Measurements from ENCODE around the gene PSTPIP1. TPM values are rescaled to one million over a fixed set of nuclear protein-coding genes. Genes with fewer than 3 reads are reported as not detected.

Gene PSTPIP1
- total RNA-seq, 3 donors from 2014 or later = 2.6 to 11.0 (median 3.9) TPM

DNA sequence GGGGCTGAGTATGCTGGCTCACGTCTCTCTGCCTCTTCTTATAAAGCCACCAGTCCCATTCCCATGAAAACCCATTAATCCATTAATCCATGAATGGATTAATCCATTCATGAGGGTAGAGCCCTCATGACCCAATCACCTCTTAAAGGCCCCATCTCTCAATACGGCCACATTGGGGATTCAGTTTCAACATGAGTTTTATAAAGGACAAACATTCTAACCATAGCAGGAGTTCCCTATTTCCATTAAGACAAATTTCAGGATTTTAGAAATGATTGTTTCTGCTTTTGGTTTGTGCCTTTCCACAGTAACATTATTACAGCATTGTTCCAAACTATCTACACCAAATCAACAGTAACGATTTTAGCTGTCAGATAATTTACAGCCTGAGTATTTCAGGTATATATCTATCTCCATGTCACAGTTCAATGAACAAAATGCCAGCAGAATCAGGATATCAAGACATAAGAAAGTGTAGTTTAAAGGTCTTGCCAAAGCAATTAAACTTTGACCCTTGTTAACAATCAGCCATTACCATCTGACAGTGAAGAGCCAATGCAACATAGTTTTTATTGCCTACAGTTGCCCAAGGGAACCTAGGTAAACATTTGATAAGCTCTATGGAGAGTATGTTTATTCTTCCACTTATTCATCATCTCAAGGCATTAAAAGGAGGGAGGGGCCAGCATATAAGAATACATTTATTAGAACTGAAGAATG, 72.2 kb downstream of the PSTPIP1 start:
- TF ChIP-seq POLR2AphosphoS5 (IDR thresholded peaks at IDR 0.05) (no peak), POLR2A (IDR thresholded peaks at IDR 0.05) (no peak)
- TF ChIP-seq, protein P1, sequence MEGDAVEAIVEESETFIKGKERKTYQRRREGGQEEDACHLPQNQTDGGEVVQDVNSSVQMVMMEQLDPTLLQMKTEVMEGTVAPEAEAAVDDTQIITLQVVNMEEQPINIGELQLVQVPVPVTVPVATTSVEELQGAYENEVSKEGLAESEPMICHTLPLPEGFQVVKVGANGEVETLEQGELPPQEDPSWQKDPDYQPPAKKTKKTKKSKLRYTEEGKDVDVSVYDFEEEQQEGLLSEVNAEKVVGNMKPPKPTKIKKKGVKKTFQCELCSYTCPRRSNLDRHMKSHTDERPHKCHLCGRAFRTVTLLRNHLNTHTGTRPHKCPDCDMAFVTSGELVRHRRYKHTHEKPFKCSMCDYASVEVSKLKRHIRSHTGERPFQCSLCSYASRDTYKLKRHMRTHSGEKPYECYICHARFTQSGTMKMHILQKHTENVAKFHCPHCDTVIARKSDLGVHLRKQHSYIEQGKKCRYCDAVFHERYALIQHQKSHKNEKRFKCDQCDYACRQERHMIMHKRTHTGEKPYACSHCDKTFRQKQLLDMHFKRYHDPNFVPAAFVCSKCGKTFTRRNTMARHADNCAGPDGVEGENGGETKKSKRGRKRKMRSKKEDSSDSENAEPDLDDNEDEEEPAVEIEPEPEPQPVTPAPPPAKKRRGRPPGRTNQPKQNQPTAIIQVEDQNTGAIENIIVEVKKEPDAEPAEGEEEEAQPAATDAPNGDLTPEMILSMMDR (IDR thresholded peaks at IDR 0.05) = no peak
- intact Hi-C loops (cut with DNase I; ENCODE audit: low total_unique reads) = no loop called here
- Histone ChIP-seq H3K27ac (no peak overlapping the region), H3K4me3 (no peak overlapping the region), H3K9me3 (no peaks in the 10 kb centered on the region), H3K27me3 (no peaks in the 10 kb centered on the region), H3K4me1 (no peaks in the 10 kb centered on the region), H3K36me3 (no peaks in the 10 kb centered on the region)
- no peak for DNase-seq (ENCODE audit: low spot score in 2 of 2)

DNA sequence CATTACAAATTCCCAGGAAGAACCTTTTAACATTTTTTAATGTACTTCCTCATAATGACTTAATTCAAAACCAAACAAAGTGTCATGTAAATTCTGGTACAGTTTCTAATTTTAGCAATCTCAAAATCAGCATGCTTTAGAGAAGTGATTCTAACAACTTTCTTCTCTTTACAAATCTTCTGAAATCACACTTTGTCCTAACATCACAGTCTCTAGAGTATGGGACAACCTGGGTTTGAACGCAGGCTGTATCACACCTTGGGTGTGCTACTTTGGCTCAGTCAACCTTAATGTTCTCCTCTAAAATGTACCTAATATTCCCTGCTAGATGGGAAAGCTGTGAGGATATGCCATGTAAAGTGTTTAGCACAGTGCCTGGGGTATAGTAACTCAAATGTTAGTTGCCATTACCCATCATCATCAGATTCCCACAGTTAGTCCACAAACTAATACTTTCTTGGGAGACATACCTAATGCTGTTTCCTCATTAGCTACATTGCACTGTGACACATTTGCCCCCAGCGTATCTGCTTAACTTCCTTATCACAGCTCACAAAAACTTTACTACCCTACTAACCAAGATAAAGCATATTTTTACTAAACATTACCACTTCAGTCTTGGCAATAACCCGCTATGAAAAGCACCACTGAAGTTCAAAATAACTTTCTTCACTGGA, 72.9 kb downstream of the PSTPIP1 start:
- H3K9me3 ChIP-seq = no peaks in the 10 kb centered on the region
- no peak overlapping the region for H3K4me3 ChIP-seq
- H3K36me3 ChIP-seq = no peaks in the 10 kb centered on the region
- TF ChIP-seq, protein P1 (IDR thresholded peaks at IDR 0.05) = no peak
- TF ChIP-seq POLR2AphosphoS5 (IDR thresholded peaks at IDR 0.05) (no peak), POLR2A (IDR thresholded peaks at IDR 0.05) (no peak)
- H3K27ac ChIP-seq = no peak overlapping the region
- H3K4me1 ChIP-seq = no peaks in the 10 kb centered on the region
- DNase-seq (ENCODE audit: low spot score in 2 of 2) = no peak
- H3K27me3 ChIP-seq = no peaks in the 10 kb centered on the region
- intact Hi-C loops (cut with DNase I; ENCODE audit: low total_unique reads) = no loop called here

DNA sequence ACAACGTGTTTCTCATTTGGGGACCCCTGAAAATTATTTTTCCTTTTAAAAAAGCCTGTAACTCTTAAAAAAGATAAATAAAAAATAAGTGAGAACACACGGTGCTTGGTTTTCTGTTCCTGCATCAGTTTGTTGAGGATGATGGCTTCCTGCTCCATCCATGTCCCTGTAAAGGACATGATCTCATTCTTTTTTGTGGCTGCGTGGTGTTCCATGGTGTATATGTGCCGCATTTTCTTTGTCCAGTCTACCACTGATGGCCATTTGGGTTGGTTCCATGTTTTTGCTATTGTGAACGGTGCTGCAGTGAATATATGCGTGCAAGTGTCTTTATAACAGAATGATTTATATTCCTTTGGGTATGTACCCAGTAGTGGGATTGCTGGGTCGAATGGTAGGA, 73.7 kb downstream of the PSTPIP1 start:
- H3K36me3 ChIP-seq = no peaks in the 10 kb centered on the region
- no peak overlapping the region for H3K4me3 ChIP-seq
- H3K27ac ChIP-seq = no peak overlapping the region
- H3K9me3 ChIP-seq = no peaks in the 10 kb centered on the region
- H3K4me1 ChIP-seq = no peaks in the 10 kb centered on the region
- TF ChIP-seq, protein P1 (IDR thresholded peaks at IDR 0.05) = no peak
- no peak for TF ChIP-seq POLR2AphosphoS5 (IDR thresholded peaks at IDR 0.05)
- no peak for TF ChIP-seq POLR2A (IDR thresholded peaks at IDR 0.05)
- no peak for DNase-seq (ENCODE audit: low spot score in 2 of 2)
- H3K27me3 ChIP-seq = no peaks in the 10 kb centered on the region
- intact Hi-C loops (cut with DNase I; ENCODE audit: low total_unique reads) = no loop called here

DNA sequence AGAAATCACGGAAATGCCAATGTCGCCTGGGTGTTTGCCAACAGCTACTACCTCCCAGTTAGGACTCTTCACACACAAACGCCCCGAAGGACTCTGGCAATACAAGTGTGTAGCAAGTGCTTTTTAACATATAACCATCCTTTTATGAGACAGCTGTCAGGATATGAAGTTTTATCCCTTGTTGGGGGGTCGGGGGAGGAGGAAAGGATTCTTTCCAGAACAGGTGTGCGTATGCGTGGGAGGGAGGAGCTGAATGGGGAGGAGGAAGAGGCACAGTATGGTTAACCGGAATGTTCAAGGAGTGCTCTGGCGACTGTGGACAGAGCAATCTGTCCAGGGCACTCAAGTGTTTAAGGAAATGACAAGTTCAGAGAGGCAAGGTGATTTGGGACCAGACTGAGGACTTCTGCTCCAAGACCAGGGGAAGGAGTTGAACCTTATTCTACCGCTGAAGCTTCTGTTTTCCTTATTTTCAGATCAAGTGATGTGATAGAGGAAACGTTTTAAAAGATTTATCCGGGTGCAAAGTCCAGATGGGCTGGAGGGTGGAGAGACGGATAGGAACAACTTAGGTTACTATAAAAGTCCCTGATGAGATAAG, 74.7 kb downstream of the PSTPIP1 start:
- H3K27ac ChIP-seq = peak overlapping the region in 1 of 2 donors; percentile 84
- intact Hi-C loops (cut with DNase I; ENCODE audit: low total_unique reads) = no loop called here
- peak overlapping the region; percentile 83 to 98 (median 89) for H3K4me3 ChIP-seq
- no peaks in the 10 kb centered on the region for H3K36me3 ChIP-seq
- H3K9me3 ChIP-seq = no peaks in the 10 kb centered on the region
- DNase-seq (ENCODE audit: low spot score in 2 of 2) = no peak
- TF ChIP-seq, protein P1 (IDR thresholded peaks at IDR 0.05) = no peak
- TF ChIP-seq POLR2AphosphoS5 (IDR thresholded peaks at IDR 0.05) (no peak), POLR2A (IDR thresholded peaks at IDR 0.05) (no peak)
- H3K27me3 ChIP-seq = no peaks in the 10 kb centered on the region
- H3K4me1 ChIP-seq = no peaks in the 10 kb centered on the region

DNA sequence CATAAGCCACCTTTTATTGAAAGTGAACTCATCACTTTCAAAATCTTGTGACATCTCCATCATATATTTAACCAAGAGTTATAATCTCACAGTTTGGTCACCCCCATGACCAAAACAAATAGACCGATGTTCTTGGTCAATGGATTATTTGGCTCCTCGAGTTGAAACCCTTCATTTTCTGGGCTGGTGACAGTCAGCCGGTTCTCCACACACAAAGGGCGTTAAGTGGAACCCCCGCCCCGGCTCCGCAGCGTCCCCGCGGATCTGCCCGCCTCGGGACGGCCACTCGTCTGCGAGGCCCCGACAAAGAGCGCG, 75.2 kb downstream of the PSTPIP1 start:
- no peak for DNase-seq (ENCODE audit: low spot score in 2 of 2)
- H3K36me3 ChIP-seq = no peaks in the 10 kb centered on the region
- TF ChIP-seq, protein P1 (IDR thresholded peaks at IDR 0.05) = no peak
- TF ChIP-seq POLR2AphosphoS5 (IDR thresholded peaks at IDR 0.05) (no peak), POLR2A (IDR thresholded peaks at IDR 0.05) (no peak)
- H3K4me1 ChIP-seq = no peaks in the 10 kb centered on the region
- no peaks in the 10 kb centered on the region for H3K9me3 ChIP-seq
- peak overlapping the region; percentile 84 to 94 for H3K27ac ChIP-seq
- peak overlapping the region; percentile 83 to 98 (median 89) for H3K4me3 ChIP-seq
- intact Hi-C loops (cut with DNase I; ENCODE audit: low total_unique reads) = no loop called here
- no peaks in the 10 kb centered on the region for H3K27me3 ChIP-seq

All from breast epithelium (tissue), 4 donors.